Measurements from ENCODE around the gene RP9.

- TF ChIP-seq POLR2A (IDR thresholded peaks at IDR 0.05) (no peak), CTCF (IDR thresholded peaks at IDR 0.05) (no peak)
These were observed 9.9 kb downstream of the RP9 start for GRCh38 chr7:33099154-33099940.

Measured in Peyer's patch (tissue), 4 donors.